GM21723 (cell line): Measurements from ENCODE around the gene B3GNT7.
A peak's percentile ranks its signal among the peaks of the same experiment; 100 is the strongest.
"Not testable (repeated sequence)": the region's sequence is repeated elsewhere in the genome, so short reads cannot be mapped to it uniquely, and the experiment has no call there.

Experiments used
- ATAC-seq: cut with Tn5 transposase; IDR thresholded peaks from one replicate; pipeline ENCODE4 v1.9.1; 2021; ENCODE audit warnings: mild to moderate bottlenecking, moderate library complexity; ENCODE audit not compliant: unreplicated experiment

B3GNT7 gene, protein sequence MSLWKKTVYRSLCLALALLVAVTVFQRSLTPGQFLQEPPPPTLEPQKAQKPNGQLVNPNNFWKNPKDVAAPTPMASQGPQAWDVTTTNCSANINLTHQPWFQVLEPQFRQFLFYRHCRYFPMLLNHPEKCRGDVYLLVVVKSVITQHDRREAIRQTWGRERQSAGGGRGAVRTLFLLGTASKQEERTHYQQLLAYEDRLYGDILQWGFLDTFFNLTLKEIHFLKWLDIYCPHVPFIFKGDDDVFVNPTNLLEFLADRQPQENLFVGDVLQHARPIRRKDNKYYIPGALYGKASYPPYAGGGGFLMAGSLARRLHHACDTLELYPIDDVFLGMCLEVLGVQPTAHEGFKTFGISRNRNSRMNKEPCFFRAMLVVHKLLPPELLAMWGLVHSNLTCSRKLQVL

GRCh38 chr2:231395188-231396057 lies at the start of gene B3GNT7:
TSS of gene B3GNT7 (plus strand) at chr2:231395710. CDS start at chr2:231395804, 94 bp downstream.
- ATAC-seq, result no peak

- ATAC-seq, result no peak
Observed at GRCh38 chr2:231347081-231347480, 48.4 kb upstream of the B3GNT7 start.

- no peak for ATAC-seq
Observed at GRCh38 chr2:231347638-231348037, 47.9 kb upstream of the B3GNT7 start.

- ATAC-seq, result no peak
Observed at GRCh38 chr2:231348173-231348572, 47.3 kb upstream of the B3GNT7 start.

- ATAC-seq, result no peak
Observed at GRCh38 chr2:231348704-231349373, 46.7 kb upstream of the B3GNT7 start.

DNA sequence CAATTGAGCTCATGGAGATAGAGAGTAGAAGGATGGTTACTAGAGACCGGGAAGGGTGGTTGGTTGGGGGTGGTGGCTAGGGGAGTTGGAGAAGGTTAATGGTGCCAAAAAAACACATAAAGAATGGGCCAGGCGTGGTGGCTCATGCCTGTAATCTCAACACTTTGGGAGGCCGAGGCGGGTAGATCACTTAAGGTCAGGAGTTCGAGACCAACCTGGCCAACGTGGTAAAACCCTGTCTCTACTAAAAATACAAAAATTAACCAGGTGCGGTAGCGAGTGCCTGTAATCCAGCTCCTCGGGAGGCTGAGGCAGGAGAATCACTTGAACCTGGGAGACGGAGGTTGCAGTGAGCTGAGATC lies 46.2 kb upstream of the B3GNT7 start:
- ATAC-seq, result not testable (repeated sequence)

DNA sequence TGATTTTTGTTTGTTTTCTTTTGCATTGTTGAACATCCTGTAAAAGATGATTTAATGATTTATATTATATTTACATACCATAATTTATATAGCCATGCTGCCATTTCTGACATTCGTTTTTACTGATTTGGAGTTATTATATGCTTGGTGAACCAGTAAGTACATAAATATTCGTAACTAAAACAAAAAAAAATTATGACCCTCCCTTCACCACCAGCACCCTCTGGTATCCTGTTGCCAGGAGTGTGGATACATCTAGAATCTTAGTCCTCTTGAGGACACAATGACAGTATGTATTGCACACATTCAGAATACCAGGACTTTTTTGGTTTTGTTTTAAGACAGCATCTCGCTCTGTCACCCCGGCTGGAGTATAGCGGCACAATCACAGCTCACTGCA lies 43.9 kb upstream of the B3GNT7 start:
- ATAC-seq, result no peak

- ATAC-seq, result no peak
Observed at GRCh38 chr2:231353469-231353868, 42.0 kb upstream of the B3GNT7 start.

DNA sequence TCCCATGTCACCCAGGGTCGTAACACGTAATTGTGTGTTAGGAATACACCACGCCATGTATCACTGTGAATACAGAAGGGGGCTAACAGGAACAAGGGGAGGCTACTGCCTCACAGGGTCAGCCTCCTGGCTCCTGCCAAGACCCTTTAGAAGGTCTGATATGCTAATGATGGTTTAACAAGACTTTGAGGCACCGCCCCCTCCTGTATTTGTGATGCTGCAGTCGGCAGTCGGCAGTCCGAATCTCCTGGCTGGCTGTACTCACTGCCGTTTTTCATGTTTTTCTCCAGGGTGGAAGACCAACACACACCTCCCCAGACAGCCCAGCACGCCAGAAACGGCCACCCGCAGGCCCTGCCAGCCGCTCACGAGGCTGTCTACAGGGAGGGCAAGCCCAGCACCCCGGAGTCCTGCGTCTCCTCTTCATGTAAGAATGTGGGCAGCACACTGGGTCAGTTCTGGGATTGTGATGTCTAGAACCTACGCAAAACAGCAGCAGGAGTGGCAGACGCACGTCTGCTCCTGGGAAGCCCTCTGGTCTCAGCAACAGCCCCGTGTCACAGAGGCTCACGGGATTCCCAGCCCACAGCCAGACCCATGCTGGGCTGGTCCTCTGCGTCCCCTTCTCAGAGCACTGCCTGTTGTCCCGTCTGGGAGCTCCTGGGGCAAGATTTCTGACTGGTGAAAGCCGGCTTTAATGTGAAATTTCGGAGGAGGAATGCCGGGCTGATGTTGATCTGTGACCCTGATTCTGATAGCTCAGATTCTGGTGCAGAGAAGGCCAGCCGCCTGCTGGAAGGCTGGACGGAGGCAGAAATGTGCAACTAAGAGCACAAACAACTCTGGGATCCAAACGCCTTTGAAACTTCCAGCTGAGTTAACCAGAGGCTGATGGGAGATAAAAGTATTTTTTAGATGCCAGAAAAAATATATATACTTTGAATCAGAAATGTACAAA lies 39.7 kb upstream of the B3GNT7 start:
- no peak for ATAC-seq

GRCh38 chr2:231356466-231356844 lies 39.1 kb upstream of the B3GNT7 start:
- ATAC-seq, result no peak

- no peak for ATAC-seq
Observed at GRCh38 chr2:231357048-231357447, 38.5 kb upstream of the B3GNT7 start.

DNA sequence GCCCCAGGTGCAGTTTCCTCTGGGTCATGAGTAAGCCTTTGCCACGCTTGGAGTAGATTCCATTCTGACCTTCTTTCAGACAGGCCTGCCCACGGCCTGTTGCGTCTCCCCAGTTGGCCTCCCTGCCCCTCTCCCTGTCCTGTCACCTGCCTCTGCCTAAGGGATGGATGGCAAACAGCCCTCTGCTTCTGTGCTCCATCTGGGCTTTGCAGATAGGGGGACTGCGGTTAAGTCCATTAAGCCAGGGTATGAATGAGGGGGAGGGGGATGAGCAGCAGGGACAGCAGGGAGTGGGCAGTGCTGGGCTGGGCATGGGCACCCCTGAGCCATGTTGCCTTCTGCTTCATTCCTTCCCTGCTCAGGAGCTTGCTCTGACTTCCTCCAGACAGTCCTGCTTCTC lies 37.6 kb upstream of the B3GNT7 start:
- ATAC-seq, result no peak

- no peak for ATAC-seq
Observed at GRCh38 chr2:231359441-231359840, 36.1 kb upstream of the B3GNT7 start.

DNA sequence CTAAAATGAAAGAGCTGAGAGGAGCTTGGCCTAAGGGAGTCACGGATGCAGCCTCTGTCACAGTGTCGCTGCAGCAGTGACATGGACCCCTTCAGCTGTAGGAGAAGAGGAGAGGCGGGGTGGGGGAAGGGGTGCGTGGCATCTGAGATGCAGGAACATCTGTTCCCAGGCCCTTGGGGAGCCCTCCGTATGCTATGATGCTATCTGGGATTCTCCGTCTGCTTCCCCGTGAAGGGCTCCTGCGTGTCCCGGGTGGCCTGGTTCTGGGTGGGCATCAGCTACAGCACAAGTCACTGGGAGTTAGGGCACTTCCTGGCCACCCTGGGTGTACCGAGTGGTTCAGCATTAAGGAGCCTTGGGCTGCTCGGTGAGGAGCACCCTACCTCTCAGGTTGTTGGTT lies 35.6 kb upstream of the B3GNT7 start:
- no peak for ATAC-seq

GRCh38 chr2:231360401-231360800 lies 35.1 kb upstream of the B3GNT7 start:
- ATAC-seq, result no peak

GRCh38 chr2:231360881-231361371 lies 34.6 kb upstream of the B3GNT7 start:
- no peak for ATAC-seq

- peak; percentile 72 for ATAC-seq
Observed at GRCh38 chr2:231361701-231362554, 33.6 kb upstream of the B3GNT7 start.

- ATAC-seq, result no peak
Observed at GRCh38 chr2:231362555-231363184, 32.8 kb upstream of the B3GNT7 start.

GRCh38 chr2:231364061-231364460 lies 31.4 kb upstream of the B3GNT7 start:
- no peak for ATAC-seq
